H1 (cell line): ENCODE data around the gene NPHP4. TPM values are rescaled to one million over a fixed set of nuclear protein-coding genes. Genes with fewer than 3 reads are reported as not detected.

Source experiments
- CTCF ChIA-PET: fragments of 300-600 bp; sonication (Branson Sonifier 250); formaldehyde crosslinking; loops from one replicate; lab custom pipeline; 2021; ENCODE audit not compliant: partially characterized antibody; lab: Charles Lee
- POLR2A ChIA-PET: fragments of 300-600 bp; sonication (Branson Sonifier 250); formaldehyde crosslinking; loops from one replicate; lab custom pipeline; 2021; ENCODE audit warnings: inconsistent platforms; ENCODE audit not compliant: partially characterized antibody; lab: Charles Lee
- DNase-seq, 2 experiments: peaks; one replicate each; pipeline versions ENCODE4 v3.0.0 to v3.0.0-alpha.2; 2010 to 2022; ENCODE audit warnings: low spot score in 2 of 2, low read depth in 1 of 2, mixed read lengths in 1 of 2
- FAIRE-seq: peaks from 2 replicates; lab custom pipeline; 2011; peaks lifted over from hg19 to GRCh38; lab: Jason Lieb, UNC
- H2AFZ ChIP-seq: 2 replicates; pipeline ENCODE4 v1.8.1; 2012; ENCODE audit warnings: low read length, inconsistent platforms
- H2AK5ac ChIP-seq: 2 replicates; pipeline ENCODE4 v1.6.1; 2013; ENCODE audit warnings: low read depth, low read length
- H2BK120ac ChIP-seq: replicated peaks from 2 replicates; pipeline ENCODE3; 2013; ENCODE audit warnings: low read depth, low read length, inconsistent platforms
- H2BK12ac ChIP-seq: 2 replicates; pipeline ENCODE4 v1.6.1; 2013; ENCODE audit warnings: low read depth, low read length
- H2BK15ac ChIP-seq: 2 replicates; pipeline ENCODE4 v1.6.1; 2013; ENCODE audit warnings: low read length
- H2BK20ac ChIP-seq: 2 replicates; pipeline ENCODE4 v1.6.1; 2013; ENCODE audit warnings: low read length
- H2BK5ac ChIP-seq: 2 replicates; pipeline ENCODE4 v1.6.1; 2013; ENCODE audit warnings: low read depth, low read length
- H3K14ac ChIP-seq: 2 replicates; pipeline ENCODE4 v1.6.1; 2013; ENCODE audit warnings: inconsistent platforms; ENCODE audit not compliant: insufficient read length
- H3K18ac ChIP-seq: 2 replicates; pipeline ENCODE4 v1.6.1; 2013; ENCODE audit warnings: low read length; ENCODE audit errors: extremely low read depth
- H3K23ac ChIP-seq: 2 replicates; pipeline ENCODE4 v1.6.1; 2013; ENCODE audit warnings: inconsistent platforms; ENCODE audit not compliant: insufficient read length
- H3K23me2 ChIP-seq: 2 replicates; pipeline ENCODE4 v1.6.1; 2013; ENCODE audit warnings: low read depth, low read length
- H3K27ac ChIP-seq: 2 replicates; pipeline ENCODE4 v1.6.1; 2011; ENCODE audit warnings: low read depth, low read length, inconsistent platforms
- H3K27me3 ChIP-seq, 4 experiments: replicated peaks in 1 of 4; 1 replicate in 1 of 4; 2 replicates in 3 of 4; pipeline versions ENCODE4 v1.6.1 to v1.8.1; 2011 to 2013; ENCODE audit warnings: low read length in 3 of 4, mild to moderate bottlenecking in 3 of 4, inconsistent platforms in 2 of 4, mixed read lengths in 2 of 4, moderate library complexity in 1 of 4; ENCODE audit not compliant: control insufficient read depth in 3 of 4, insufficient read depth in 3 of 4; ENCODE audit errors: extremely low read depth in 1 of 4
- H3K36me3 ChIP-seq, 4 experiments: 2 replicates each; pipeline versions ENCODE4 v1.6.1 to v1.8.1; 2011 to 2013; ENCODE audit warnings: mild to moderate bottlenecking in 4 of 4, low read length in 3 of 4, moderate library complexity in 2 of 4, control low read depth in 1 of 4, inconsistent platforms in 1 of 4; ENCODE audit not compliant: insufficient read depth in 4 of 4, control insufficient read depth in 2 of 4
- H3K4ac ChIP-seq: replicated peaks from 2 replicates; pipeline ENCODE3; 2013; ENCODE audit warnings: low read length, low read depth, mixed read lengths, inconsistent platforms; ENCODE audit not compliant: insufficient read length
- H3K4me1 ChIP-seq, 4 experiments: replicated peaks in 1 of 4; 1 replicate in 1 of 4; 2 replicates in 3 of 4; pipeline versions ENCODE4 v1.6.1 to v1.8.1; 2011 to 2013; ENCODE audit warnings: low read length in 3 of 4, inconsistent platforms in 2 of 4, mixed read lengths in 1 of 4; ENCODE audit not compliant: insufficient read depth in 4 of 4, control insufficient read depth in 3 of 4
- H3K4me2 ChIP-seq, 2 experiments: 2 replicates each; pipeline versions ENCODE4 v1.6.1 to v1.8.1; 2011 to 2013; ENCODE audit warnings: low read depth in 2 of 2, low read length in 2 of 2, control low read depth in 1 of 2, inconsistent platforms in 1 of 2, mild to moderate bottlenecking in 1 of 2; ENCODE audit not compliant: insufficient read depth in 1 of 2
- H3K4me3 ChIP-seq, 4 experiments: fragments of 200-600, 300-600 bp in 1 of 4; sonication (generic), shearing (Covaris generic), sonication (Bioruptor Twin) in 1 of 4; 2 replicates each; pipeline versions ENCODE4 v1.5.1 to v1.8.1; 2011 to 2016; ENCODE audit warnings: low read length in 4 of 4, low read depth in 3 of 4, control low read depth in 2 of 4, inconsistent platforms in 2 of 4, mild to moderate bottlenecking in 2 of 4, mixed read lengths in 1 of 4, moderate library complexity in 1 of 4; ENCODE audit not compliant: insufficient read depth in 2 of 4; ENCODE audit errors: extremely low read depth in 1 of 4
- H3K56ac ChIP-seq: replicated peaks from 2 replicates; pipeline ENCODE3; 2013; ENCODE audit warnings: low read depth, mild to moderate bottlenecking, mixed read lengths, low read length, inconsistent platforms; ENCODE audit not compliant: insufficient read length
- H3K79me1 ChIP-seq: 2 replicates; pipeline ENCODE4 v1.6.1; 2013; ENCODE audit warnings: low read depth, low read length, control low read depth
- H3K79me2 ChIP-seq, 2 experiments: 2 replicates each; pipeline versions ENCODE4 v1.6.1 to v1.8.1; 2012 to 2013; ENCODE audit warnings: low read length in 2 of 2, mild to moderate bottlenecking in 2 of 2, inconsistent platforms in 1 of 2; ENCODE audit not compliant: insufficient read depth in 2 of 2, control insufficient read depth in 1 of 2
- H3K9ac ChIP-seq, 4 experiments: replicated peaks in 1 of 4; 1 replicate in 1 of 4; 2 replicates in 3 of 4; pipeline versions ENCODE4 v1.6.1 to v1.8.1; 2011 to 2013; ENCODE audit warnings: low read depth in 3 of 4, low read length in 3 of 4, control low read depth in 2 of 4, mild to moderate bottlenecking in 2 of 4, moderate library complexity in 2 of 4, inconsistent platforms in 1 of 4; ENCODE audit errors: extremely low read depth in 1 of 4
- H3K9me3 ChIP-seq, 2 experiments: 2 replicates each; pipeline versions ENCODE4 v1.6.1 to v1.8.1; 2012 to 2013; ENCODE audit warnings: mild to moderate bottlenecking in 2 of 2, moderate library complexity in 2 of 2, control low read depth in 1 of 2, inconsistent platforms in 1 of 2, low read depth in 1 of 2, low read length in 1 of 2, mixed read lengths in 1 of 2; ENCODE audit not compliant: insufficient read depth in 2 of 2
- H4K20me1 ChIP-seq, 2 experiments: replicated peaks in 1 of 2; 2 replicates each; pipeline versions ENCODE3 to v1.8.1; 2011 to 2013; ENCODE audit warnings: inconsistent platforms in 2 of 2, low read length in 2 of 2, mild to moderate bottlenecking in 1 of 2; ENCODE audit not compliant: insufficient read depth in 2 of 2, control insufficient read depth in 1 of 2
- H4K5ac ChIP-seq: 2 replicates; pipeline ENCODE4 v1.6.1; 2013; ENCODE audit warnings: low read length, low read depth, mixed read lengths, inconsistent platforms; ENCODE audit not compliant: insufficient read length
- H4K8ac ChIP-seq: 2 replicates; pipeline ENCODE4 v1.8.0; 2013; ENCODE audit warnings: mild to moderate bottlenecking, moderate library complexity, low read length, inconsistent platforms; ENCODE audit not compliant: insufficient read depth; ENCODE audit errors: extremely low read depth
- H4K91ac ChIP-seq: replicated peaks from 2 replicates; pipeline ENCODE3; 2013; ENCODE audit warnings: low read length, mixed read lengths, inconsistent platforms; ENCODE audit not compliant: insufficient read length
- ASH2L ChIP-seq: fragments of 200-600, 300-600 bp; sonication (generic); IDR thresholded peaks from one replicate; pipeline ENCODE4 v1.7.1; 2017; ENCODE audit warnings: low read length
- BACH1 ChIP-seq: IDR thresholded peaks from 2 replicates; pipeline ENCODE4 v1.6.1; 2012; ENCODE audit warnings: low read length, improper control_type of control experiment
- CBX5 ChIP-seq: fragments of 300-800, 300-1000 bp; sonication (generic); IDR thresholded peaks from 2 replicates; pipeline ENCODE4 v1.7.1; 2016; ENCODE audit warnings: antibody characterized with exemption, low read length, low read depth
- CHD1 ChIP-seq: IDR thresholded peaks from 2 replicates; pipeline ENCODE4 v1.6.1; 2012; ENCODE audit warnings: low read depth, low read length, improper control_type of control experiment
- CTBP2 ChIP-seq: IDR thresholded peaks from 2 replicates; pipeline ENCODE4 v1.7.0; 2011; ENCODE audit warnings: borderline replicate concordance, mild to moderate bottlenecking, moderate library complexity, mixed read lengths, low read length; ENCODE audit not compliant: insufficient read depth, insufficient read length
- FOSL1 ChIP-seq: IDR thresholded peaks from 2 replicates; pipeline ENCODE4 v1.6.1; 2011; ENCODE audit warnings: mild to moderate bottlenecking, low read depth, low read length, moderate library complexity; ENCODE audit not compliant: insufficient read depth
- KDM1A ChIP-seq: fragments of 200-600, 300-600 bp; sonication (generic); IDR thresholded peaks from 2 replicates; pipeline ENCODE4 v1.7.1; 2016; ENCODE audit warnings: mild to moderate bottlenecking, low read length, borderline replicate concordance
- POLR2AphosphoS5 ChIP-seq: IDR thresholded peaks from 2 replicates; pipeline ENCODE4 v1.6.1; 2011; ENCODE audit warnings: low read depth, low read length
- RFX5 ChIP-seq: IDR thresholded peaks from 2 replicates; pipeline ENCODE4 v1.6.1; 2011; ENCODE audit warnings: low read depth, low read length, improper control_type of control experiment, borderline replicate concordance
- RXRA ChIP-seq: IDR thresholded peaks from 2 replicates; pipeline ENCODE4 v1.6.1; 2011; ENCODE audit warnings: low read depth, mild to moderate bottlenecking, low read length, moderate library complexity; ENCODE audit not compliant: insufficient read depth
- SIRT6 ChIP-seq: IDR thresholded peaks from one replicate; pipeline ENCODE4 v1.7.1; 2012; ENCODE audit warnings: low read length, inconsistent platforms
- SRF ChIP-seq: IDR thresholded peaks from 2 replicates; pipeline ENCODE4 v1.6.1; 2011; ENCODE audit warnings: mild to moderate bottlenecking, low read depth, low read length, moderate library complexity
- SUZ12 ChIP-seq: fragments of 200-600 bp; sonication (generic); IDR thresholded peaks from 2 replicates; pipeline ENCODE4 v1.6.1; 2012; ENCODE audit warnings: mild to moderate bottlenecking, inconsistent platforms, low read length, moderate library complexity, mixed read lengths
- TAF1 ChIP-seq: IDR thresholded peaks from 2 replicates; pipeline ENCODE4 v1.6.1; 2011; ENCODE audit warnings: mild to moderate bottlenecking, low read depth, low read length
- TBP ChIP-seq: IDR thresholded peaks from 2 replicates; pipeline ENCODE4 v1.6.1; 2011; ENCODE audit warnings: low read depth, low read length, improper control_type of control experiment
- TCF12 ChIP-seq: IDR thresholded peaks from 2 replicates; pipeline ENCODE4 v1.6.1; 2011; ENCODE audit warnings: low read depth, mild to moderate bottlenecking, low read length
- WGBS, 2 experiments: shearing (Covaris generic) in 1 of 2; methylation state at CpG; one replicate each; pipeline versions ENCODE4 v1.1.6 to v1.1.7; 2013 to 2015; ENCODE audit warnings: low lambda C conversion rate in 2 of 2, mixed read lengths in 2 of 2, inconsistent platforms in 1 of 2, low coverage in 1 of 2, missing lambda C conversion rate in 1 of 2; ENCODE audit not compliant: insufficient replicate concordance in 2 of 2, insufficient coverage in 1 of 2, insufficient read length in 1 of 2; ENCODE audit errors: extremely low coverage in 1 of 2, missing lambda C conversion rate in 1 of 2; 5-methylcytosine and 5-hydroxymethylcytosine counted together
- polyA plus RNA-seq, 7 experiments: library from polyadenylated mRNA; depleted of rRNA in 3 of 7; stranded (reverse) in 5 of 7; unstranded in 2 of 7; fragments of >200 nt in 5 of 7; fragments of 200-250 nt in 2 of 7; gene quantifications; 1 replicate in 5 of 7; 2 replicates in 1 of 7; 4 replicates in 1 of 7; pipeline versions ENCODE4 v1.2.1 to v1.2.3, GENCODE V29; 2011 to 2013; ENCODE audit warnings: missing spikeins in 2 of 7, mixed read lengths in 2 of 7
- total RNA-seq: library from RNA; stranded (reverse); fragmentation: NEBNext Ultra II Directional; extraction: Animal tissue kit (Norgen Biotek cat#: 25700); gene quantifications from 2 replicates; pipeline ENCODE4 v1.2.1, GENCODE V29; 2021

NPHP4 gene
- total and polyA plus RNA-seq, 2 of the 8 experiments (the other 6 are each of a cell fraction or from before 2014, with no cell fraction given), result 5.8 to 14.0 TPM

GRCh38 chr1:5891137-5891536 is 101.1 kb downstream of the NPHP4 start:
- no peak overlapping the region for H2AK5ac ChIP-seq
- no peak for FAIRE-seq

More at GRCh38 chr1:5891137-5891536, 101.1 kb downstream of the NPHP4 start:
- H3K4me1 ChIP-seq, result peaks cover 2 to 6% (median 3%) of the 10 kb centered on the region in 4 experiments; a peak in 4 of 7 replicates
- no peak overlapping the region for H3K4me3 ChIP-seq
- no peak overlapping the region for H3K23ac ChIP-seq
- H2AFZ ChIP-seq, result no peak overlapping the region
- H3K9me3 ChIP-seq, result no peaks in the 10 kb centered on the region
- ChIA-PET CTCF (interaction anchor here (0.6 to 1.9 kb wide), 3 partner anchors 18 to 145 kb away, joined by 3 to 6 read pairs (median 4); no protein-coding TSS in a partner anchor), POLR2A (no interaction called here)
- no peaks in the 10 kb centered on the region; a peak in 2 of 8 replicates for H3K36me3 ChIP-seq
- no peak overlapping the region for H3K9ac ChIP-seq
- H3K18ac ChIP-seq, result no peak overlapping the region
- no peak overlapping the region for H2BK20ac ChIP-seq
- no peaks in the 10 kb centered on the region for H3K23me2 ChIP-seq
- H3K27me3 ChIP-seq, result no peaks in the 10 kb centered on the region
- no peak overlapping the region for H3K27ac ChIP-seq
- no peak overlapping the region for H2BK120ac ChIP-seq
- H2BK12ac ChIP-seq, result no peak overlapping the region
- H2BK5ac ChIP-seq, result no peak overlapping the region
- no peak overlapping the region for H4K91ac ChIP-seq
- no peak overlapping the region for H3K4ac ChIP-seq
- 91% methylated on average over 8 of the region's 8 CpGs; no CpG with 5 or more reads in 1 of the 2 experiments for WGBS, 2 experiments
- H4K20me1 ChIP-seq, result no peaks in the 10 kb centered on the region
- no peaks in the 10 kb centered on the region for H3K79me2 ChIP-seq
- H2BK15ac ChIP-seq, result no peak overlapping the region
- no peak for DNase-seq
- no peak overlapping the region for H3K56ac ChIP-seq
- no peak overlapping the region for H3K4me2 ChIP-seq
- no peaks in the 10 kb centered on the region; the same call in 1 of the 2 replicates for H3K79me1 ChIP-seq
- no peak overlapping the region for H3K14ac ChIP-seq
- no peak overlapping the region for H4K8ac ChIP-seq
- TF ChIP-seq SUZ12 (no peak), TCF12 (no peak), TAF1 (no peak), BACH1 (no peak), SIRT6 (no peak), CBX5 (no peak), CTBP2 (no peak), POLR2AphosphoS5 (no peak), RXRA (no peak), ASH2L (no peak), KDM1A (no peak), SRF (no peak), CHD1 (no peak), RFX5 (no peak), TBP (no peak), FOSL1 (no peak)
- H4K5ac ChIP-seq, result no peak overlapping the region
